ENCODE measurements around the gene FAM186B.
A peak's percentile ranks its signal among the peaks of the same experiment; 100 is the strongest.

Gene FAM186B

DNA sequence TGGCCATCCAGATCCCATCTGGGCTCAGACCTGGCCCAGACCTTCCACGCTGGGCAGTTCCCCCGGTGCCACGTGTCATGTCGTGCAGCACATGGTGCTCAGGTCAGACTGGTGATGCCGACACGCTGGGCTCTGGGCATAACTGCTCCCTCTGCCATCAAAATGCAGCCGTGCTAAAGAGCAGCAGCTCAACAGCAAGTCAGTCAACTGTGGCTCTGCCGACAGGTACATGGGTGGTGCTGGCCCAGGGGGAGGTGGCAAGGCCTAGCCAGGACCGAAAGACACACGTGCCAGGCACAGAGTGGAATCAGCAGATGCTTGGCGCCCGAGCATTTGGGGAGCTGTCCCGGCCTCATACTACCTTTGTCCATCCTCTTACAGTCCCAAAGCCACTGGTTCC is 39.1 kb downstream of the FAM186B start:
- DNase-seq, result no peak

DNA sequence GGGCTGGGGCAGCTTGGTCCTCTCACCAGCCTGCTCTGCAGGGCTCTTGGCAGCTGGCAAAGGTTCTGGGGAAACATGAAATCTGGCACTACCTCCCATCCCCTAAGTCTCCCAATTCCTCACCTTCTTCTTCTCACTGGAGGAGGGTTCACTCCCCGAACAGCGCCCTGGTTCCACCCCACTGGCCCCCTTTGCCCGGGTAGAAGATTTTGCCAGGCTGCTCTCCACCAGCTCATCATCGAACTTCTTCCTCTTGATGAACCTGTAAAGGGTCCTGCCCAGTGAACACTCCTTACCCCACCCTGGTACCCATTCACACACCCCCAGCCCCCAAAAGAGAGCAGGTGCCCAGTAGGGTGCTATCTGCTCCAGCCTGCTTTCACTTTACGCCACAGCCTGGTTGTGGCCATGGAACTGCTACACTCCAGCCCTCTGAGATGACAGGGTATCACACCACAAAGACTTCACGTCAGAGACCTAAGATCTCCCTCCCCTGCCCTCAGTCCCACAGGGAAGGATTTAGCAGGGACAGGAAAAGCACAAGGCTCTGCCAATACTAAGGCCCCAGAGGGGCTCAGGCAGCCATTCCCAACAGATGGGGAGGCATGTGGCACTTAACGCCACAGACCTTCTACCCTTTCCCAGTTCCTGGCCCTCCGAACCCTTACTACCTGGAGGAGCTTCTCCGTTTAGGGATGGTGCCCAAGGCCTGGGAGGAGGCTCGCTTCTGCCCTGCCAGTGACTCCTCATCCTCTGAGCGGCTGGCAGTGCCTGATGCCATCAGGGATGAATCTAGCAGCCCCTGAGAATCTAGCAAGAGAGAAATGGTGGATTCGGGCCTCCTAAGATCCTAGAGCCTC is 39.8 kb downstream of the FAM186B start:
- DNase-seq, result no peak

DNA sequence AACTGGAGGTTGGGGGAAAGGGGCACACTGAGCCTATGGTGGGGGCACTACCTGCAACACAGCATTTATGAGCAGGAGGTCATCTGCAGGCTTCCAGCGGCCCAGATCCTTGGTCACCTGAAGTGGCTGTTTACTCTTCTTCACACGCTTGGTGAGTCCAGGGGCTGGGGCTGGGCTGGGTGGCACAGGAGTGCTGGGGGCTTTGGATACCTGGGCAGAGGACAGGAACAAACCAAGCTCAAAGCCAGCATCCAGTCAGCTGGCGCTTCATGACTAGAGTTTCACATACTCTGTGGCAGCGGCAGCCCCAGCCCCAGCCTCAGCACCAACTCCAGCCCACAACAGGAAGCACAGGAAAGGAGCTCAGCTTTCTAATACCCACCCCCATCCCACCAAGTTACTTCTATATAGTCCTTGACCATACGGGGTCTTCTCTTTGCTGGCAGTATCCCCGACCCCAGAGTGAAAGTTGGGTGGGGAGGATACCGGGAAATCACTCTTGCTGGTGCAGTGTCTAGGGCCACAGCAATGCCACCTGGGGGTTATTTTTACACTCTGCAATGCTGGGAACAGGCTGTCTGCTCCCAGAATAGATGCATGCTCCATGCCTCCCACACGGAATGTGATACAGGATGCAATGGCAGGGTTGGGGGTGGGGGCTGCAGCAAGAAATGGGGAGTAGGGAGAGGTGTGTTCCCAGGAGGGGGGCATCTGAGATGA is 40.6 kb downstream of the FAM186B start:
- DNase-seq, result no peak

DNA sequence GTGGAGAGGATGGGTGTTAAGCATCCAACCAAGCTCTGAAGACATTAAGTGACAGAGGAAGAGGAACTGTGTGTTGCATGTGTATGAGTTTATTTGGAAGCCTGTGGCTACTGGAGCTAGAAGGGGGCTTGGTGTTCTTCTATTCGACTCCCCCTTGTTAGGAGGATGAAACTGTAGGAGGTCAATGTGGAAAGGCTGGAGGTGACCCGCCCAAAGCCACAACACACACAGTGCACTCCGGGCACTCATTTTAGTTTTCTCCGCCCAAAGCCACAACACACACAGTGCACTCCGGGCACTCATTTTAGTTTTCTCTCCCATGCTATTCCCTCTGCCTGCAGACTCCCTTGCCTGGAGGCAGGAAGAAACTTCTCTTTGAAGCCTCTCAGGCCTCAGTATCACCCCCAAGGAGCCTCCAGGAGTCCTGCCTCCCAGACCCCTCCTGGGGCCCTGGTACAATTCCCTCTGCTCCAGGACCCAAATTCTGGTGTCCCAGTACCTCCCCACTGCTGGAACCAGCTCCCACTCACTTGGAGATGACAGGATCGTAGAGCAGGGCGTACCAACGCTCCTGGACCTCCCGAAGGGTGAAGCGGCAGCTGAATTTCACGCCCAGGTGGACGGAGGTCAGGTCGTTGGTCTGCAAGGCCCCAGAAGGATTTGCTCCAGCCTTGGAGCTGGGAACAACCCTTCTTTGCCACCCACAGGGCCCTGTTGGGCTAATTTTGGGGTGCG is 41.3 kb downstream of the FAM186B start:
- no peak for DNase-seq

DNA sequence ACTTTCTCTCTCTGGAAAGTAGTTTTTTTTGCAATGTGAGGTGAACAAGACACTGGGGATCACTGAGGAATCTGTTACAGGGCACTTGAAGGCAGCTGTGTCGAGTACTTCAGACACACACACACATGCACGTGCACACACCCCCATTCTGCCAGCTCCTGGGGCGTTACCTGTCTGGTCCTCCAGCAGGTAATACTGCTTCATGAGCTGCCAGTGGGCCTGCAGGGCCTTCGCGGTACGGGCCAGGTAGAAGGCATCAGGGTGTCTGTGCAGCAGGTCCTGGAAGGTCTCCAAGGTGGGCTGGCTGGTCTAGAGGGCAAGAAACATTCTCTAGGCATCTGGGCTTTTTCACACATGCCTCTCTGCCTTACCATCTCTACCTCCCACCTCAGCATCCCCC is 42.6 kb downstream of the FAM186B start:
- DNase-seq, result no peak

DNA sequence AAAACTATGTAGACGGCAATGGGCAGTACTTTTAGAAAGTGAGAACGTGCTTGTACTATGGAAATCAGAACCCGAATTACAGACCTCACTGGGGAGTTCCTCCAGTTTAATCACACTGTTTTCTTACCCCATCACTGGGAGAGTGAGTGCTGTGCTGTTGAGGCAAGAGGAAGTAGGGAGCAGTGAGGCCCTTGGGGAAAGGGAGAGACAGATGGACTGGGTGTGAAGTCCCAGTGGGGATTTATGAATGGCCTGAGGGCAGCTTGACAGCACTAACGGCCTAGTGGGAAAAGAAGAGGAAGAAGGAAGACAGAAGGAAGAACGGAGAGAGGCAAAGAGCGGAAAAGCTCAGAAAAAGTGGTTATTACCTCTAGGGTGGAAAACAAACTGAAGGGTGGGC is 43.2 kb downstream of the FAM186B start:
- no peak for DNase-seq

DNA sequence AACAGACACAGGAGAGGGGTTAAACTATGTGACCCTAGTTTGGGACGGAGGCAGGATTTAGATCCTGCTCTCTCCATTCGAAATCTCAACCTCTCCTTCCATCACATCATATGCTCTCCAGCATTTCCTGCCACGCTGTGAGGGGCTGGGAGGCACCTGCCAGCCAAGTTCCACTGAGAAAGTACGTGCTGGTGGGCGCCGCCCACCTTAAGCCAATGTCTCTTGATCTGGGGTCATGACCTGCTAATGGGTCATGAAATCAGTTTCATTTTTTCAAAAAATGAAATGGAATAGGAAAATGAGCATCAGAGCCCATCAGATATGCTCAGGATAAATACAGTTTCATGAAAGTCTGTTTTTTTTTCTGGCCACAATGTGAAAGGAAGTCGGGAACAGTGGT is 44.7 kb downstream of the FAM186B start:
- DNase-seq, result no peak

DNA sequence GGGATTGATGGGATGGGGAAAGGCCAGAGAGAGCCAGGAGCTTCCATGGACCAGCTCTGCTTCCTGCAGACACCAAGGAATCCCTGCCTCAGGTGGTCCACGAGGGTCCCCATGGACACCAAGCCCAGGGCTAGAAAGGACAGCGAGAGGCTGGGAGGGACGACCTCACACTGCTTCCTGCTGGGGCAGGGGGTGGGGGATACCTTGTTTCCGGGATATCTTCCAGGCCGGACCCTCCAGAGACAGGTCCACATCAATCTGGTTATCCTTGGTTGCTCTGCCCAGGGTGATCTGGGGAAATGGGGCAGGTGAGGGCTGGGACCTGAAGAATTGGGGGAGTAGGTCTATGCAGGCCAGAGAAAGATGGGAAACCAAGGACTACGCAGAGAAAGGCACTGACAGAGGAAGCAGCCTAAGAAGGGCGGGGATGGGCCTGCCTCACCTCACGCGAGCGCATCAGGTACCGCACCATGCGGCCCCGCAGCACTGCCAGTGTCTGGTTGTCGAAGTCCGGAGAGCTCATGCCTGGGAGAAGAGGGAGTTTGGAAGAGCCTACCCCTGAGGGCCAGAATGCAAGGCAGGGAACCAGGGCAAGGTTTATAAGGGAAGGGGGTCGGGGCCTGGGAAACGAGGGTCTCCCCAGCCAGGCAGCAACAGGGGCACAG is 46.3 kb downstream of the FAM186B start:
- DNase-seq, result no peak

DNA sequence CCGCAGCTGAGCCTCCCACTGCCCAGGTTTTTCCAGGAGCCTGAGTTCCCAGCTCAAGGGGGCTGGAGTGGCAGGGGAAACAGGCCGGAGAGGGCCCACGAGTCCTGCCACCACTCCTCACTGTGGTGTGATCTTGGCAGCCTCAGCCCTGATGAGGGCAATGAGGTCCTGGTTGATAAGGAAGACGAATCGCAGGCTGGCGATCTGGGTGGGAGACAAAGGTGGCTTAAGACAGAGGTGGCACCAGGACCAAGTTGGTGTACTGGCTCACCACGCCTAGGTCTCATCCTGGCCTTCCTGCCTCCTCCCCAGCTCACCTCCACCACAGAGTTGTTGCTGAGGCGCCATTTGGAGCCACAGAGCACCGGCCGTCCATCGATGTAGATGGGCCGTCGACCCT is 46.9 kb downstream of the FAM186B start:
- no peak for DNase-seq

DNA sequence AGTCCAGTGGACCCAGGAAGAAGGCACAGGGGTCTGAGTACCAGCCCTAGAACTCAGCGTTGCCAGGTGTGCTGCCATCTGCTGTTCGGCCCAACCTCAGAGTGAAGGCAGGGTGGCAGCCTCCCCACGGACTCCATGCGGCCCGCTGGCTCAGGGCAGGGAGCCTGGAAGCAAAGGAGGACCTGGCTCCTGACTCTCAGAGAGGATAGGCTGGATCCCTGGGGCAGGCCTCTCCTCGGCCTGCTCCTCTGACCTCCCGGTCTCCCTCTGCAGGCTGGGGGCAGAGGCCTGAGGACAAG is 47.6 kb downstream of the FAM186B start:
- no peak for DNase-seq

DNA sequence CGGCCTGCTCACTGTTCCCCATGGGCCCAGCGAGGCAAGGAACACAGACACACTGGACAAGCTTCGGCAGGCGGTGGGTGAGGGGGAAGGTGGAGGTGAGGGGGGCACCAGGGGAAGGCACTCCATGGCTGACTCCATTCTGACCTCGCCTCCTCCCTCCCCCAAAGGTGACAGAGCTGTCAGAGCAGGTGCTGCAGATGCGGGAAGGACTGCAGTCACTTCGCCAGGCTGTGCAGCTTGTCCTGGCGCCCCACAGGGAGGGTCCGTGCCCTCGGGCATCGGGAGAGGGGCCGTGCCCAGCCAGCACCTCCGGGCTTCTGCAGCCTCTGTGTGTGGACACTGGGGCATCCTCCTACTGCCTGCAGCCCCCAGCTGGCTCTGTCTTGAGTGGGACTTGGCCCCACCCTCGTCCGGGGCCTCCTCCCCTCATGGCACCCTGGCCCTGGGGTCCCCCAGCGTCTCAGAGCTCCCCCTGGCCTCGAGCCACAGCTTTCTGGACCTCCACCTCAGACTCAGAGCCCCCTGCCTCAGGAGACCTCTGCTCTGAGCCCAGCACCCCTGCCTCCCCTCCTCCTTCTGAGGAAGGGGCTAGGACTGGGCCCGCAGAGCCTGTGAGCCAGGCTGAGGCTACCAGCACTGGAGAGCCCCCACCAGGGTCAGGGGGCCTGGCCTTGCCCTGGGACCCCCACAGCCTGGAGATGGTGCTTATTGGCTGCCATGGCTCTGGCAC is 48.1 kb downstream of the FAM186B start:
- no peak for DNase-seq

DNA sequence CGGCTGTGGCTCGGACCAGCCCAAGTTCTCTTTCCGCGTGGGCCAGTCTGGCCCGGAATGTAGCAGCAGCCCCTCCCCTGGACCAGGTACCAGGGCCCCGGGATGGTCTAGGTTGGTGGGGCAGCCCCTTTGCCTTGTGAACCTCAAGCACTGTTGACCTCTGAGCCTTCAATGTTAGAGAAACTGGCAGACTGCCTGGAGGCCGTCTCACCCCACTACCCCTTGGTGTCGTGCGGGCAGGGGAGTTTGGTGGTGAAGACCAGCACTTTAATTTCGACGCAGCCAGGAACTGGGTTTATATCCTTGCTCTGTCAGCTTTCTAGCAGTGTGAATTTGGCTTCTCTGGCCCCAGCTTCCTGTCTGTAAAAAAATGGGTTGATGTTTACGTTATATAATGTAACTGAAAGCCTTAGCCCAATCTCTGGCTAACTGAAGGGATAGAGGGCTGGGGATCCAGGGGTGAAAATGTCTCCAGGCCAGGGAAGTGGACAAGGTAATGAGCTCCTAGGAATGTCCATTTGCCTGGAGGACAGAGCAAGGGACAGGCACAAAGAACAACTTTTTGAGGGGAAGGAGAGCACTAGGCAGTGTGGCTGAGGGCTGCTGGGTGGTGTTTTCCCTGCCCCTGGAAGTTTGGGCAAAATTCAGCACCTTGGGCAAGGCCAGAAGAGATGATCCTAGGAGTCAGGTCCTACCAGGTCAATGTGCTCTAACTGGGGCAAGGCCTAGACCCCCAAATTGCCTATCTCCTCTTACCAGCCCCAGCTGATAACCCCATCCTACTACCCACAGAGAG is 48.9 kb downstream of the FAM186B start:
- DNase-seq, result no peak

DNA sequence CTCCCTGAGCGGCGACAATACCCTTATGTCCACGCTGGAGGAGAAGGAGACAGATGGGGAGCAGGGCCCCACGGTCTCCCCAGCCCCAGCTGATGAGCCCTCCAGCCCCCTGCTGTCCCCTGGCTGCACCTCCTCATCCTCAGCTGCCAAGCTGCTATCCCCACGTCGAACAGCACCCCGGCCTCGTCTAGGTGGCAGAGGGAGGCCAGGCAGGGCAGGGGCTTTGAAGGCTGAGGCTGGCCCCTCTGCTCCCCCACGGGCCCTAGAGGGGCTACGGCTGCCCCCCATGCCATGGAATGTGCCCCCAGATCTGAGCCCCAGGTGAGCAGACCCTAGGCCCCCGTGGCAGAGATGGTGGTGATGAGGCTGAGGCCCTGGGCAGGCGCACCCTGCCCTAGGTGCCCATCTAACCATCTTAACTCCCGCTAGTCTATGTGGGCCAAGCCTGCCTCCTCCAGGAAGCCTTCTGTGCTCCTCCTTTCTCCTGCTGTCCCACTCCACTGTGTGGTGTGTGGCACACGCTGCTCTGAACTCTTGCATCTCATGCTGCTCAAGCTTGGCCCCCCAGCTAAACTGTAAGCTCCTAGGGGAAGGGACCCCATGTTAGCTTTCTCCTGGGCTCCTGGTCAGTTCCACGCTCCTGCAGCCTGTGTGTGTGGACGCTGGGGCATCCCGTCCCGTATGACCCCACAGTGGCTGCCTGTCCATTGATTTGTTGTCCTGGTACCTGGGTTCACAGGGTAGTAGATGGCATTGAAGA is 49.6 kb downstream of the FAM186B start:
- DNase-seq, result no peak

DNA sequence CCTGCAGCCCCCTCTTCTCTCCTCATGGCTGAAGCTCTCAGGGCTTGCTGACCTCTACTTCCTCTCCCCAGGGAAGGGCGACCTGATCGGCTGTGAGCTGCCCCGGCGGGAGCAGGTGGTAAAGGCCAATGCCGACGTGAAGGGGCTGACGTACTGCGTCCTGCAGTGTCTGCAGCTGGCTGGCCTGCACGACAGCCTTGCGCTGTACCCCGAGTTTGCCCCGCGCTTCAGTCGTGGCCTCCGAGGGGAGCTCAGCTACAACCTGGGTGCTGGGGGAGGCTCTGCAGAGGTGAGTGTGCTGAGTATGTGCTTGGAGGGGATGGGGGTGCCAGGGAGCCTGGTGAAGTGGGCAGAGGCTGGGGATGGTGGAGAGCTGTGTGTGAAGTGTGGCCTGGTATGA is 51.2 kb downstream of the FAM186B start:
- DNase-seq, result no peak

DNA sequence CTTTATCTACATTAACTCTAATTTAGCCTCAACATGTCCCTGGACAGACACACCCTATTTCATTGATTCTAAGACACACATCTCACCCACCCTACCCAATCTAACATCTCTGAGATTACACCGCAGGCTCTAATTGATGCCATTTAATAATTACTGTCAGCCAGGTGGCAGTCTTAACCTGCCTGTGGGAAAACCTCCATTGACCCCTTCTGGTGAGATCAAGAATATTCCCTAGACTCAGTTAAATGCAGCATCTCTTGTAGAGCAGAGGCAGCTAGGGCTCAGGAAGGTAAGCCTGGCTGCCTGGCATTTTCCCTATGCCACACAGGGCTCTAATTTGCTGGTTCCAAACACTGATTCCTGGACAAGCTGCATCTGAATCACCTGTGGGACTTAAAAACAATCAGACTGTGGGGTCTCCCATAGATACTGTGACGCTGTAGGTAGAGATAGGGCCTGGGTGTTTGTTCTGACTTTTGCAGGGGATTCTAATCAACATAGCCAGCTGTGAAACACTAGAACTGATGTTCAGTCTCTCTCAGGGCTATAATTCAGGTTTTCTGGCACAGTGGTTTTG is 51.8 kb downstream of the FAM186B start:
- peak; percentile 36 for DNase-seq

DNA sequence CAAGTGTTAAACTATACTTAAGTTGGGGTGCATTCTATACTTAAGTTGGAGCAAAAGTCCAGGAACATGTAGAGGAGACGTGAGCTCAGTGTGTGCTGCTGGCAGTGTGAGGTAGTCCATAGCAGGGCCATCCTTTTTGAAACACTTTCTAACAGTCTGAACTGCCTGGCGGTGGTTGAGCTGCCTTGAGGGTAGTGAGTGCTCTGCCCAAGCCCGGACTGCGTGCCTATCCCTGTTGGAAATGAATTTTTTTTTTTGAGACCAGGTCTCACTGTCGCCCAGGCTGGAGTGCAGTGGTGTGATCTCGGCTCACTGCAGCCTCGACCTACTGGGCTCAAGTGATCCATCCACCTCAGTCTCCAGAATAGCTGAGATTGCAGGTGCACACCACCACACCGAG is 52.5 kb downstream of the FAM186B start:
- no peak for DNase-seq

DNA sequence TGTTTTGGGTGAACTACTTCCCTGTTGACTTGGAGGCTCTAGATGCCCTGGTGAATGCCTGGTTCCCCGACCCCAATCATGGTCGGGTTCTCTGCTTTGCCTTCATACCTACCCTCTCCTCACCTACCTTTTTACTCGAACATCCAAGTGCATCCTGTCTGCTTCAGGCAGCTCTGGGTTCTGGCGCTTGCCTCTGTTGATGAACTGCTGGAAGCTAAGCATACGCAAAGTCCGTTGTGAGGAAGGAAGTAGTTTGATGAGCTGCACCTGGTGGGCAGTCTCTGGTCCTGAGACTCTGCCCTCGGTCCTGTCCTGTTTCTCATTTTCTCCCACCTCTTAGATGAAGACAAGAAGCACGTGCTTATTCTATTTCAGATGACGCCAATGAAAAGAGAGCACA is 53.0 kb downstream of the FAM186B start:
- DNase-seq, result no peak

DNA sequence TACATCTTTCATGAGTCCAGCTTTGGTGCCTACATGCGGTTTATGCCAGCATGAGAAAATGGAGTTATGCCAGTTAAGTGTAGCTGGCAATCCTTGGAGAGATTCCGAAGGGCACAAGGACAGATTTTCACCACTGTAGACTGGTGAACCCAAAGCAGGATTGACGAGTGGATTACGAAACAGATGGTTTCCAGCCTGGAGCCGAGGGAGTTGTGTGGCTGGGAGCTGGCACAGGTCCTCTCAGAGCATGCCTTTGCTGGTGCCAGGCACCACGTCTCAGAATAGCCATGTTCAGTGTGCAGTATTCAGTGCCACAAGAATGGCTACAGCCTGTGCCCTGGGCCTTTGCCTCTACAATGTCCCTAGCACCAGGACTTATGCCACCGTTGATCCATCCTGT is 53.4 kb downstream of the FAM186B start:
- peak; percentile 65 for DNase-seq

DNA sequence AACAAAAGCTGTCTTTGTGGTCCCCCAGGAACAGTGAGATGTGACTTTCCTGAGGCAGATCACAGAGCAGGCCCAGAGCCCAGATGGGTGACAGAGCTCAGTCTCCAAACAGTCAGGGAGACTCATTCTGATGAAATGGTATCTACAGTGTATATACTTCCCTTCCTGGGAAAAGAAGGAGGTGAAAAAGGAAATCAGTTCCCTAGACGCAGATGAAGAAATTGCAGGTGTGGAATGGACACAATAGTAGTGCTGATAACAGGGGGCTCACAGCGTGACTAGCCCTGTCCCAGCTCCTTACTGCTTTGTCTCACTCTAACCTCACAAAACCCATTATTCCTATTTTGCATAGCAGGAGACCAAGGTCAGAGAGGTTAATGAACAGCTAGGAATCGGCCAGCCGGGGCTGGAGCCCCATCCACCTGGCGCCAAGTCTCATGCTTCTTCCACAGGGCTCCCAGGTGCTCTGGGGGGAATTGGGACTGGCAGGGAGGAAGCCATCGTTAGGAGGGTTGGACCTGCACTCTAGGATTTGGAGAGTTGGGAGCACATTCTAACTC is 54.7 kb downstream of the FAM186B start:
- DNase-seq, result no peak

All from NCI-H1694 (cell line).